Stimulated activated CD8-positive, alpha-beta memory T cell treated with anti-CD3 and anti-CD28 coated beads, Interleukin-12 subunit alpha, Interleukin-12 subunit beta, amount 100 ng/mL, for 1 hour (primary cell): ENCODE data around the gene CCDC54.

ENCODE experiments used
- DNase-seq: peaks from one replicate; pipeline ENCODE4 v3.0.0-alpha.2; 2020; ENCODE audit warnings: low read depth

The CCDC54 gene

GRCh38 chr3:107394502-107394901 is 17.3 kb downstream of the CCDC54 start:
- no peak for DNase-seq

GRCh38 chr3:107395066-107395465 is 17.8 kb downstream of the CCDC54 start:
- no peak for DNase-seq

- no peak for DNase-seq
These were observed 24.1 kb downstream of the CCDC54 start for GRCh38 chr3:107401301-107401700.

- no peak for DNase-seq
These were observed 25.0 kb downstream of the CCDC54 start for GRCh38 chr3:107402214-107402613.

GRCh38 chr3:107404727-107405469 is 27.7 kb downstream of the CCDC54 start:
- DNase-seq: no peak

- DNase-seq: no peak
These were observed 30.1 kb downstream of the CCDC54 start for GRCh38 chr3:107407355-107407754.

GRCh38 chr3:107408513-107408912 is 31.3 kb downstream of the CCDC54 start:
- no peak for DNase-seq

- DNase-seq: no peak
These were observed 32.1 kb downstream of the CCDC54 start for GRCh38 chr3:107409365-107409764.

- no peak for DNase-seq
These were observed 33.4 kb downstream of the CCDC54 start for GRCh38 chr3:107410606-107411005.

GRCh38 chr3:107411056-107411455 is 33.8 kb downstream of the CCDC54 start:
- DNase-seq: no peak

GRCh38 chr3:107411779-107412178 is 34.5 kb downstream of the CCDC54 start:
- no peak for DNase-seq

- DNase-seq: no peak
These were observed 35.1 kb downstream of the CCDC54 start for GRCh38 chr3:107412376-107412775.

GRCh38 chr3:107413264-107413663 is 36.0 kb downstream of the CCDC54 start:
- DNase-seq: no peak

- no peak for DNase-seq
These were observed 37.2 kb downstream of the CCDC54 start for GRCh38 chr3:107414325-107414964.

GRCh38 chr3:107416138-107416537 is 38.9 kb downstream of the CCDC54 start:
- DNase-seq: no peak

- no peak for DNase-seq
These were observed 39.6 kb downstream of the CCDC54 start for GRCh38 chr3:107416886-107417285.

GRCh38 chr3:107421170-107421792 is 44.0 kb downstream of the CCDC54 start:
- DNase-seq: no peak

GRCh38 chr3:107421881-107422280 is 44.6 kb downstream of the CCDC54 start:
- DNase-seq: no peak

GRCh38 chr3:107425033-107425432 is 47.8 kb downstream of the CCDC54 start:
- no peak for DNase-seq

- no peak for DNase-seq
These were observed 49.0 kb downstream of the CCDC54 start for GRCh38 chr3:107426223-107426622.
